Ecto neural progenitor cell (in vitro differentiated cells): Measurements from ENCODE around the gene SUPV3L1.

Experiments
- DNase-seq: peaks from one replicate; pipeline ENCODE4 v3.0.0-alpha.2; 2018; ENCODE audit warnings: low spot score

SUPV3L1 gene

DNA sequence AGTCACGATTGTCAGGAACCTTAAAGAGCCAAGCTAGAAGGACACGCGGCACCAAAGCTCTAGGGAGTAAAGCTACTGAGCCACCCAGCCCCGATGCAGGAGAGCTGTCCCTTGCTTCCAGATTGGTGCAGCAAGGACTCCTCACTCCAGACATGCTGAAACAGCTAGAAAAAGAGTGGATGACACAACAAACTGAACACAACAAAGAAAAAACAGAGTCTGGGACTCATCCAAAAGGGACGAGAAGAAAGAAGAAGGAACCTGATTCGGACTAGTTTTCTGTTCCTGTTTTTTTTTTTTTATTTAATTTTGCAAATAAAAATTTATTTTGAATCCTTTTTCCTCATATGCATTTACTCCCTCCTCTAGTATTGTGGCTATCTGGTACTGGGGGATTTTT is 28.7 kb downstream of the SUPV3L1 start:
- no peak for DNase-seq

DNA sequence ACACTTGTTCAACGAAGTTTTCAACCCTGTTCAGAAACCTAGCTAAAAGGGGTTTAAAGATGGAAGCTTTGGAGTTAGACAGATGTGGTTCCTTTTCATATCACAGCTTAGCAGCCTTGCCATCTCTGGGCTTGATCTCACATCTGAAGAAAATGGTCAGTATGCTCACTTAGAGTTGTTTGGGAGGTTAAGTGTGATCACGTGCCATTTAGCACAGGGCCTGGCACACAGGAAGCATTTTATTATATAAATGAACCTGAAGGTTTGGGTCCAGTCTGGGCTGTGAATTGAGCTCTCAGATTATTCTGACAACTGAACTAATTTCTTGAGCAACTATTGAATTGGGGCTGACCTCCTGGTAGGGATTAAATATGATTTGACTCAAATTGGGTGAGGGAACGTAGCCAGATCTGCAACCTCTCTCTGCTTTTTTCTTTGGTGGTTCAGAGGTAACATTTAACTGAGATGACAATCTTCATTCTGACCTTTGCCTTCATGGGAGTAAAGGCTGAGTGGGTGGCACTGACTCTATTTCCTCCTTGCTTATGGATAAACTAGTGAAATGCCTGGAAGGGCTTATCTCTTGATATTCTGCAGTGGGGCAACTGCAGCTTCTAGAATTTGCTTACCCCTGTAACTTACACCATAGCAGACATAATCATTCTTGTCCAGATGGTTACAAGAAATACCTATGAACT is 29.9 kb downstream of the SUPV3L1 start:
- DNase-seq, result no peak

GRCh38 chr10:69211104-69211503 is 31.1 kb downstream of the SUPV3L1 start:
- DNase-seq, result no peak

DNA sequence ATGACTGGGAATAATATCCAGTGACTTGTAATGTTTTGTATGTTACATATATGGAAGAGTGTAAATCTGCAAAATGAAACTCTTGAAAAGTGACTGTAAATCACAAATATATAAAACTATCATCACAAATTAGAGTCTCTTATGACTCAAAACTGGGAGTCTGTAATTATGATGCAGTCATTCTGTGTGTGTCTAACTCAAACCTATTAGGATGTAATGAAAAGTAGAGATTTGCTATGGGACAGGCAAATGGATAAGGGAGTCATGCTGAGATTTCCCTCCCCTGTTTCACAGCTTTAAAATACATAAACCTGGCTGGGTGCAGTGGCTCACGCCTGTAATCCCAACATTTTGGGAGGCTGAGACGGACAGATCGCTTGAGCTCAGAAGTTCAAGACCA is 31.5 kb downstream of the SUPV3L1 start:
- no peak for DNase-seq

- no peak for DNase-seq
Observed at GRCh38 chr10:69213591-69214311, 33.7 kb downstream of the SUPV3L1 start.

- no peak for DNase-seq
Observed at GRCh38 chr10:69214666-69215131, 34.7 kb downstream of the SUPV3L1 start.

- no peak for DNase-seq
Observed at GRCh38 chr10:69215405-69216171, 35.6 kb downstream of the SUPV3L1 start.

- DNase-seq, result no peak
Observed at GRCh38 chr10:69216577-69217118, 36.6 kb downstream of the SUPV3L1 start.

DNA sequence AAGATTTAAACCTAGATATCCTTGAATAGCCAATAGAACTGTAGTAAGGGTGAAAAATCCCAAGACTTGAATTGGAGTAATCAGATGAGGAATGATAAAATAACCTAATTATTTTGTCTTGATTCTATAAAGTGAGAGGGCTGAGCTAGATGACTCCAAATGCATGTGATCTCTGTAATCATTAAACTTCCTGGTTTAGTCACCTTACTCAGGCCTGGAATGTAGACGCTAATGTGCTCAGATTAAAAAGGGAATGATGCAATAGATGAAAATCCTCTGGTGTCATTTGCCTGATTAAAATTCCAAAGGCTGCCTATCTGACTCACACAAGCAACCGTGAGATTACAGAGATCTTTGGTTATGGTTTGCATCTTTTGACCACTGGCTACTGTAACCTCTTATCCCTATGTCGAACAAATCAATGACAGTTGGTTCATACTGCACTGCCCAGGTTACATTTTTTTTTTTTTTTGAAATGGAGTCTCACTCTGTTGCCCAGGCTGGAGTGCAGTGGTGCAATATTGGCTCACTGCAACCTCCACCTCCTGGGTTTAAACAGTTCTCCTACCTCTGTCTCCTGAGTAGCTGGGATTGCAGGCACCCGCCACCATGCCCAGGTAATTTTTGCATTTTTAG is 37.2 kb downstream of the SUPV3L1 start:
- DNase-seq, result no peak

GRCh38 chr10:69218831-69219230 is 38.8 kb downstream of the SUPV3L1 start:
- DNase-seq, result no peak

DNA sequence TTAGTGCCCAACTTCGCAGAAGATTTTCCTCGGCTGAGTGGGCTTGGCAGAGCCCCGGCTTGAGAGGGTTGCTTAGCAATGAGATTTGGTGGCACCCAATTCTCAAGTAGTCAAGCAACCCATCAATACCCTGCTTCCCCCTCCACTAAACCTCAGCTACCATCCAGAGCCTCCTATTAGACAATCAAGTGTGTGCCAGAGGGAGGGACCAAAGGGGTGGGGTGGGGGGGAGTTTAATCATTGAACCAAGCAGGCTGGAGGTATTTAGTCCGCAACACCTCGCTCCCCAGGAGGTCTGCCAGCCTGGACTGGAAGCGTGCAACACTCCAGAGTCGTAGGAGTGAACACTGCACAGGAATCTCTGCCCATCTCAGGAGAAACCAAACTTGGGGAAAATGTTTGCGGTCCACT is 40.0 kb downstream of the SUPV3L1 start, which contains the start of gene HKDC1:
HKDC1 (plus strand) TSS at position 292 of the 411 bp plus-strand sequence; CDS start at position 396, 104 bp downstream.
- DNase-seq, result no peak

- DNase-seq, result no peak
Observed at GRCh38 chr10:69220507-69220906, 40.5 kb downstream of the SUPV3L1 start.

DNA sequence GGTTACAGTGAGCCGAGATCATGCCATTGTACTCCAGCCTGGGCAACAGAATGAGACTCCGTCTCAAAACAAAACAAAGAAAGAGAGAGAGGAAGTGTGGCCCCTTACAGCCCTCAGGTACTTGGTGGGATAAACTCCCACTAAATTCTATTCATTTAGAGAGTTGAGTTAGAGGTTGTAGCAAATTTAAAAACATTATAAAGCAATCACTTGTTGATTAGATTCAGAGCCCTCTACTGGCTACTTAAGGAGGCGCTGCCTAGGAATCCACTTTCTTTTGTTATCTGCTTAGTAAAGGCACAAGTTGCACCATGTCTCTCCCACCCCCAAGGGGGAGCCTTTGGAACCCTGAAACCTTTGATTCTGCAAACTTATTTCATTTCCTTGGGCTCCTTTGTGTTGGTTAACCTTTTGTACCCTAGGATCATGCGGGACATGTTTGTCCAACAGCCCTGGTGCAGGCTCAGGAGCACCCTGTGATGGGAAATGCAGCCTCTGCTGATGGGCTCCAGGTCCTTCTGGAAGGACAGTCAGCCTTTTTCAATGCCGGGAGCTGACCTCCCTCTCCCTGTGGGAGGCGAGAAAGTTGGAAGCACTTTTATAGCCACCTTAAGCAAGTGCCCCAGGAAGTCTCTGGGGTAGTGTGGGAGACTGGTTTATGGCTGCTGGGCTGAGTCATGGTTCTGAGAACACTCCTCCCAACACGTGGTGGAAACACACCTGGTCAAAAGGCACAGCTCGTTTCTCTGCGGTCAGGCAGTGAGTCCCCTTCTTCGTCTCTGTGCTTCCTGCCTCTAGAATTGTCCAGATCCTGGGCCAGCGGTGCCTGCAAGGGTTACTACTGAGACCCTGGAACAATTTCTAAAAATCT is 42.4 kb downstream of the SUPV3L1 start:
- no peak for DNase-seq

DNA sequence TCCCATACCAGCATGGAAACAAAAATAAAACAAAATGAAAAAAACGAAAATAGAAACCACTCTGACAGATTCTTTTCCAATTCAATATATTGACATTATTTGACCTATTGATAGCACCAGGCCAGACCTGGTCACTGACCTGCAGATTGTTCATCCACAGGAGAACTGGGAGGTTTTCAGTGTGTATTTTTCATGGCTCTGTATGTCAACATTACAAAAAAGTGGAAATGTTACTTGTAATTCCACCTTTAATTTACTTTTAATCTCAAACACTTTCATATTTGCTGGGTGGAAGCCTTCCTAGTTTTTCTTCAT is 43.0 kb downstream of the SUPV3L1 start:
- no peak for DNase-seq

- DNase-seq, result no peak
Observed at GRCh38 chr10:69224862-69225657, 45.0 kb downstream of the SUPV3L1 start.

- DNase-seq, result no peak
Observed at GRCh38 chr10:69225681-69226080, 45.6 kb downstream of the SUPV3L1 start.

GRCh38 chr10:69226919-69227450 is 47.0 kb downstream of the SUPV3L1 start:
- DNase-seq, result no peak

GRCh38 chr10:69228151-69228550 is 48.1 kb downstream of the SUPV3L1 start:
- no peak for DNase-seq

- DNase-seq, result no peak
Observed at GRCh38 chr10:69229616-69229916, 49.5 kb downstream of the SUPV3L1 start.

- no peak for DNase-seq
Observed at GRCh38 chr10:69230128-69230527, 50.1 kb downstream of the SUPV3L1 start.
